GM12878 (cell line): ENCODE data around the gene PRG3. TPM values are rescaled to one million over a fixed set of nuclear protein-coding genes. Genes with fewer than 3 reads are reported as not detected.

Experiments
- CBX5 ChIP-seq: sonication (generic); IDR thresholded peaks from 2 replicates; pipeline ENCODE4 v1.6.1; 2016; ENCODE audit warnings: low read depth, moderate library complexity, mild to moderate bottlenecking, inconsistent platforms
- CEBPB ChIP-seq, 2 experiments: fragments of 150-350 bp in 1 of 2; IDR thresholded peaks; 2 replicates each; pipeline ENCODE4 v1.6.1; 2012 to 2014; ENCODE audit warnings: low read depth in 2 of 2, low read length in 2 of 2, borderline replicate concordance in 1 of 2, inconsistent platforms in 1 of 2
- CUX1 ChIP-seq: IDR thresholded peaks from 2 replicates; pipeline ENCODE4 v1.6.1; 2012; ENCODE audit warnings: improper control_type of control experiment, low read depth, low read length; ENCODE audit not compliant: insufficient replicate concordance
- ESRRA ChIP-seq: IDR thresholded peaks from 2 replicates; pipeline ENCODE4 v1.6.1; 2012; ENCODE audit warnings: mild to moderate bottlenecking, low read length, improper control_type of control experiment
- ETV6 ChIP-seq, 2 experiments: fragments of 450-650 bp in 1 of 2; IDR thresholded peaks in 1 of 2; conservative IDR thresholded peaks in 1 of 2; 2 replicates each; pipeline ENCODE4 v1.6.1; 2014; ENCODE audit warnings: antibody characterized with exemption in 1 of 2, borderline replicate concordance in 1 of 2, low read depth in 1 of 2, mild to moderate bottlenecking in 1 of 2, moderate library complexity in 1 of 2
- FOXM1 ChIP-seq: IDR thresholded peaks from 2 replicates; pipeline ENCODE4 v1.6.1; 2012; ENCODE audit warnings: low read depth, mild to moderate bottlenecking, inconsistent platforms, low read length, moderate library complexity
- KDM1A ChIP-seq: fragments of 200-600 bp; sonication (generic); IDR thresholded peaks from 2 replicates; pipeline ENCODE4 v1.6.1; 2016; ENCODE audit warnings: borderline replicate concordance
- MXI1 ChIP-seq: fragments of 150-350 bp; IDR thresholded peaks from 2 replicates; pipeline ENCODE4 v1.6.1; 2011; ENCODE audit warnings: low read depth, mild to moderate bottlenecking, inconsistent platforms, low read length, improper control_type of control experiment
- MYB ChIP-seq: fragments of 150-350 bp; IDR thresholded peaks from 2 replicates; pipeline ENCODE4 v1.6.1; 2014; ENCODE audit warnings: mild to moderate bottlenecking, low read depth, low read length, borderline replicate concordance
- NKRF ChIP-seq: fragments of 450-650 bp; conservative IDR thresholded peaks from 2 replicates; pipeline ENCODE4 v1.6.1; 2017; ENCODE audit warnings: mild to moderate bottlenecking, moderate library complexity
- NR2C2 ChIP-seq: IDR thresholded peaks from 2 replicates; pipeline ENCODE4 v1.6.1; 2011; ENCODE audit warnings: borderline replicate concordance, low read depth; ENCODE audit not compliant: control insufficient read depth, insufficient read length
- NR2F1 ChIP-seq: fragments of 450-650 bp; conservative IDR thresholded peaks from 2 replicates; pipeline ENCODE4 v1.6.1; 2017; ENCODE audit warnings: mild to moderate bottlenecking
- PAX5 ChIP-seq: IDR thresholded peaks from 2 replicates; pipeline ENCODE4 v1.6.1; 2011; ENCODE audit warnings: low read depth, low read length, borderline replicate concordance
- POLR2AphosphoS2 ChIP-seq: IDR thresholded peaks from 2 replicates; pipeline ENCODE4 v1.6.1; 2011; ENCODE audit warnings: low read depth, mild to moderate bottlenecking, low read length, improper control_type of control experiment, moderate library complexity
- SIN3A ChIP-seq: IDR thresholded peaks from 2 replicates; pipeline ENCODE4 v1.6.1; 2012; ENCODE audit warnings: low read depth, low read length, improper control_type of control experiment
- SIX5 ChIP-seq: IDR thresholded peaks from 2 replicates; pipeline ENCODE4 v1.6.1; 2011; ENCODE audit warnings: mild to moderate bottlenecking, low read depth, low read length, moderate library complexity; ENCODE audit not compliant: severe bottlenecking
- SMARCA5 ChIP-seq: fragments of 450-650 bp; IDR thresholded peaks from 2 replicates; pipeline ENCODE4 v1.6.1; 2017; ENCODE audit warnings: mild to moderate bottlenecking
- SMC3 ChIP-seq: IDR thresholded peaks from 2 replicates; pipeline ENCODE4 v1.6.1; 2011; ENCODE audit warnings: low read length, improper control_type of control experiment, borderline replicate concordance
- STAT1 ChIP-seq: fragments of 450-650 bp; conservative IDR thresholded peaks from 2 replicates; pipeline ENCODE4 v1.6.1; 2014; ENCODE audit warnings: antibody characterized with exemption, mild to moderate bottlenecking
- YY1 ChIP-seq: IDR thresholded peaks from 2 replicates; pipeline ENCODE4 v1.6.1; 2011; ENCODE audit warnings: low read depth, mild to moderate bottlenecking, low read length
- ZNF274 ChIP-seq: IDR thresholded peaks from one replicate; pipeline ENCODE4 v1.8.0; 2011; ENCODE audit not compliant: insufficient read length, insufficient read depth
- ZZZ3 ChIP-seq: IDR thresholded peaks from 2 replicates; pipeline ENCODE4 v1.6.1; 2011; ENCODE audit warnings: low read depth; ENCODE audit not compliant: control insufficient read depth, insufficient read length
- polyA plus RNA-seq, 11 experiments: library from polyadenylated mRNA; depleted of rRNA in 4 of 11; unstranded in 6 of 11; stranded (reverse) in 5 of 11; fragments of >200 nt; fragmentation: Nextera tagmentation in 4 of 11; fragmentation: Illumina TruSeq in 1 of 11; extraction: Ambion mirVana in 4 of 11; extraction: Trizol in 1 of 11; gene quantifications; 1 replicate in 1 of 11; 2 replicates in 10 of 11; pipeline versions ENCODE4 v1.2.1 to v1.2.3, GENCODE V29; 2011 to 2016; ENCODE audit warnings: inconsistent platforms in 2 of 11, missing spikeins in 2 of 11, low read depth in 1 of 11
- total RNA-seq, 4 experiments: library from RNA; depleted of rRNA in 3 of 4; stranded (reverse); fragments of >200 nt in 3 of 4; fragmentation: Illumina TruSeq in 1 of 4; extraction: Trizol in 1 of 4; gene quantifications; 2 replicates each; pipeline versions ENCODE4 v1.2.1 to v1.2.3, GENCODE V29; 2013 to 2021

PRG3 gene
- total and polyA plus RNA-seq, 10 of the 15 experiments (the other 5 are each of a cell fraction or from before 2014, with no cell fraction given) = not detected

GRCh38 chr11:57424792-57425564 is 44.0 kb upstream of the PRG3 start (continued):
- TF ChIP-seq NKRF = peak; percentile 57; the same call in 1 of the 2 replicates
- no peak; a peak in 1 of 4 replicates for TF ChIP-seq CEBPB (IDR thresholded peaks at IDR 0.05; ENCODE audit: borderline replicate concordance in 1 of 2, low read depth in 2 of 2, low read length in 2 of 2)
- TF ChIP-seq NR2C2 = no peak
- TF ChIP-seq SMC3 = peak; percentile 20; the same call in 1 of the 2 replicates
- peak in 1 of 2 experiments; percentile 93; a peak in 2 of 4 replicates for TF ChIP-seq ETV6 (conservative IDR thresholded peaks at IDR 0.05 in 1 of 2, IDR thresholded peaks at IDR 0.05 in 1 of 2; ENCODE audit: borderline replicate concordance in 1 of 2, low read depth in 1 of 2)
- no peak for TF ChIP-seq KDM1A
- no peak for TF ChIP-seq ZZZ3
- TF ChIP-seq ESRRA = no peak
- TF ChIP-seq YY1 = 0 out of 2 replicates have a peak, but pooled peaks have one; percentile 34
- no peak for TF ChIP-seq SIX5
- no peak for TF ChIP-seq MYB
- peak; percentile 85 for TF ChIP-seq PAX5
- peak; percentile 77 for TF ChIP-seq CBX5
- no peak; the same call in 1 of the 2 replicates for TF ChIP-seq SMARCA5
- peak; percentile 41; the same call in 1 of the 2 replicates for TF ChIP-seq NR2F1
- TF ChIP-seq POLR2AphosphoS2 = peak; percentile 53; the same call in 1 of the 2 replicates
- peak; percentile 60 for TF ChIP-seq CUX1
- TF ChIP-seq FOXM1 = peak; percentile 97
- no peak for TF ChIP-seq STAT1
- TF ChIP-seq MXI1 = peak; percentile 97
- no peak for TF ChIP-seq ZNF274
- 0 out of 2 replicates have a peak, but pooled peaks have one; percentile 83 for TF ChIP-seq SIN3A
